Body of pancreas (tissue), 4 donors: ENCODE data around the gene AGAP1. TPM values are rescaled to one million over a fixed set of nuclear protein-coding genes. Genes with fewer than 3 reads are reported as not detected.
"Not testable (repeated sequence)": the region's sequence is repeated elsewhere in the genome, so short reads cannot be mapped to it uniquely, and the experiment has no call there.

Experiments used
- ATAC-seq: fragments of 150-250 bp; one replicate; pipeline ENCODE4 v1.9.1; 2016
- DNase-seq, 4 donors: peaks; one replicate each; pipeline ENCODE4 v3.0.0-alpha.2; 2019
- H3K27ac ChIP-seq, 4 donors: fragments of 200-600 bp; sonication (generic); 1 replicate in 3 of 4; 2 replicates in 1 of 4; pipeline versions ENCODE4 v1.5.1 to v1.6.1; 2016 to 2019; ENCODE audit warnings: mild to moderate bottlenecking in 1 of 4, mixed read lengths in 1 of 4, moderate library complexity in 1 of 4
- H3K27me3 ChIP-seq, 2 donors: fragments of 200-600 bp; sonication (generic); one replicate each; pipeline ENCODE4 v1.6.0; 2016; ENCODE audit warnings: mild to moderate bottlenecking in 1 of 2
- H3K36me3 ChIP-seq, 2 donors: fragments of 200-600 bp; sonication (generic); replicated peaks in 1 of 2; 2 replicates each; pipeline ENCODE4 v1.5.1; 2016; ENCODE audit warnings: low read depth in 2 of 2; ENCODE audit not compliant: insufficient read depth in 1 of 2
- H3K4me1 ChIP-seq: fragments of 200-600 bp; sonication (generic); one replicate; pipeline ENCODE4 v1.6.0; 2016
- H3K4me3 ChIP-seq, 2 donors: fragments of 200-600 bp; sonication (generic); 1 replicate in 1 of 2; 2 replicates in 1 of 2; pipeline ENCODE4 v1.5.1; 2016 to 2019
- H3K9me3 ChIP-seq, 3 donors: fragments of 200-600 bp; sonication (generic); 1 replicate in 2 of 3; 2 replicates in 1 of 3; pipeline ENCODE4 v1.5.1; 2016
- POLR2A ChIP-seq, 3 donors: fragments of 450-650 bp; IDR thresholded peaks; one replicate each; pipeline ENCODE4 v1.6.1; 2016; ENCODE audit warnings: antibody characterized with exemption in 3 of 3, mild to moderate bottlenecking in 2 of 3
- WGBS, 2 donors: methylation state at CpG; one replicate each; pipeline ENCODE4 v1.1.5; 2017; 5-methylcytosine and 5-hydroxymethylcytosine counted together
- intact Hi-C: fragments of 100-400 bp; cut with DNase I; formaldehyde crosslinking; loops from one replicate; pipeline ENCODE4 v1.15.1; 2023
- total RNA-seq, 2 donors: library from RNA; depleted of rRNA; stranded (reverse); fragments of >200 nt; gene quantifications; one replicate each; pipeline ENCODE4 v1.1.0, GENCODE V29; 2016
- TF ChIP-seq, protein P1 (sequence below), 7 experiments: fragments of 450-650 bp in 4 of 7; fragments of 200-600 bp in 3 of 7; sonication (generic) in 3 of 7; IDR thresholded peaks; one replicate each; pipeline ENCODE4 v1.5.1; 2016 to 2019; ENCODE audit warnings: antibody characterized with exemption in 7 of 7

AGAP1 gene
- total RNA-seq, 2 donors from 2014 or later, result 21.3 to 32.6 TPM

DNA sequence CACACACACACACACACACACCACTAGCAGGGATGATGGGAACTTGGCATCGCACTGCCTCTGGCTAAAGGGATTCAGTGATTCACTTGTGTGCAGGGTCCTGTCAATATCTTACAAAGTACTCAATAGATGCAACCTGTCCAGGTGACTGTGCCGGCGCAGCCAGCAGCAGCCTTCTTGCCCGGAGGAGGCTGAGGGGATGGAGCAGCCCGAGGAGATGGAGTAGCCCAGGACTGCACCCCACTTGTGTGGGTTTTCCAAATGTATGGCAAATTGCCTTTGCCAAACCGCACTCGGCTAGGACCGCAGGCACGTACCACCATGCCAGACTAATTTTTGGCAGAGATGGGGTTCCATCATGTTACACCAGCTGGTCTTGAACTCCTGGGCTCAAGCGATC is 643.2 kb downstream of the AGAP1 start:
- Histone ChIP-seq H3K4me3 (no peak overlapping the region), H3K27me3 (no peaks in the 10 kb centered on the region), H3K27ac (no peak overlapping the region), H3K4me1 (no peaks in the 10 kb centered on the region), H3K9me3 (no peaks in the 10 kb centered on the region), H3K36me3 (no peaks in the 10 kb centered on the region)
- WGBS, 2 donors, result 91 to 96% methylated on average over 10 of the region's 10 CpGs
- intact Hi-C loops, result no loop called here
- no peak for ATAC-seq
- TF ChIP-seq POLR2A (IDR thresholded peaks at IDR 0.05), result no peak
- TF ChIP-seq, protein P1, sequence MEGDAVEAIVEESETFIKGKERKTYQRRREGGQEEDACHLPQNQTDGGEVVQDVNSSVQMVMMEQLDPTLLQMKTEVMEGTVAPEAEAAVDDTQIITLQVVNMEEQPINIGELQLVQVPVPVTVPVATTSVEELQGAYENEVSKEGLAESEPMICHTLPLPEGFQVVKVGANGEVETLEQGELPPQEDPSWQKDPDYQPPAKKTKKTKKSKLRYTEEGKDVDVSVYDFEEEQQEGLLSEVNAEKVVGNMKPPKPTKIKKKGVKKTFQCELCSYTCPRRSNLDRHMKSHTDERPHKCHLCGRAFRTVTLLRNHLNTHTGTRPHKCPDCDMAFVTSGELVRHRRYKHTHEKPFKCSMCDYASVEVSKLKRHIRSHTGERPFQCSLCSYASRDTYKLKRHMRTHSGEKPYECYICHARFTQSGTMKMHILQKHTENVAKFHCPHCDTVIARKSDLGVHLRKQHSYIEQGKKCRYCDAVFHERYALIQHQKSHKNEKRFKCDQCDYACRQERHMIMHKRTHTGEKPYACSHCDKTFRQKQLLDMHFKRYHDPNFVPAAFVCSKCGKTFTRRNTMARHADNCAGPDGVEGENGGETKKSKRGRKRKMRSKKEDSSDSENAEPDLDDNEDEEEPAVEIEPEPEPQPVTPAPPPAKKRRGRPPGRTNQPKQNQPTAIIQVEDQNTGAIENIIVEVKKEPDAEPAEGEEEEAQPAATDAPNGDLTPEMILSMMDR (IDR thresholded peaks at IDR 0.05), result no peak
- no peak for DNase-seq

DNA sequence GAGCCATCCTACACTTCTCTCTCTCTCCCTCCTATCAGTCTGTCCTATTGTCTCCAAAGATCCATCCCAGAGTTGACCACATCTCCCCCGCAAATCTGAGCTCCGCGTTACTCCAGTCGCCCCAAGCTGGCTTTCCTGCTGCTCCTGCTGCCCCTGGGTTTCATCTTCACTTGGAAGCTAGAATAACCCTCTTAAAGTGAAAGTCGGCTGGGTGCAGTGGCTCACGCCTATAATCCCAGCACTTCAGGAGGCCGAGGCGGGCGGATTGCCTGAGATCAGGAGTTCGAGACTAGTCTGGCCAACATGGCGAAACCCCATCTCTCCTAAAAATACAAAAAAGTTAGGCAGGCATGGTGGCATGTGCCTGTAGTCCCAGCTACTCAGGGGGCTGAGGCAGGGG is 647.8 kb downstream of the AGAP1 start:
- H3K27me3 ChIP-seq, H3K36me3 ChIP-seq, H3K9me3 ChIP-seq, H3K4me3 ChIP-seq, H3K27ac ChIP-seq, DNase-seq, ATAC-seq, H3K4me1 ChIP-seq, intact Hi-C loops: not testable (repeated sequence)
- 85 to 86% methylated on average over 8 to 11 of the region's 11 CpGs for WGBS, 2 donors

- TF ChIP-seq POLR2A (IDR thresholded peaks at IDR 0.05), result no peak
- TF ChIP-seq, protein P1 (IDR thresholded peaks at IDR 0.05), result no peak
- Histone ChIP-seq H3K9me3 (no peaks in the 10 kb centered on the region), H3K36me3 (no peaks in the 10 kb centered on the region), H3K27me3 (no peaks in the 10 kb centered on the region), H3K27ac (no peak overlapping the region), H3K4me3 (no peak overlapping the region), H3K4me1 (no peaks in the 10 kb centered on the region)
- ATAC-seq (no peak), DNase-seq (no peak)
- intact Hi-C loops, result no loop called here
- 86 to 88% methylated on average over 10 of the region's 10 CpGs for WGBS, 2 donors
Measured at GRCh38 chr2:236143811-236144210, 650.0 kb downstream of the AGAP1 start.

DNA sequence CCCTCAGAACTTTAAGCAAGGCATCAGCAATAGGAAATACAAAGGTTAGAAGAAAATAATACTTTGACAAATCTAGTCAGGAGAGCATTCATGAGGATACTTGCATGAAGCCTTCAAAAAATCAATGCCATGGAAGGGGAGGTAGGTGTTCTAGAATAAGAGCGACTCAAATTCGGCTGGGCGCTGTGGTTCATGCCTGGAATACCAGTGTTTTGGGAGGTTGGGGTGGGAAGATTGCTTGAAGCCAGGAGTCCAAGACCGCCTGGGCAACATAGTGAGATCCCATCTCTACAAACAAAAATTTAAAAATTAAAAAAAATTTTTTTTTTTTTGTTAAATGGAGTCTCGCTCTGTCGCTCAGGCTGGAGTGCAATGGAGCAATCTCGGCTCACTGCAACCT is 652.6 kb downstream of the AGAP1 start:
- TF ChIP-seq POLR2A (IDR thresholded peaks at IDR 0.05), result no peak
- TF ChIP-seq, protein P1 (IDR thresholded peaks at IDR 0.05), result no peak
- no peak for ATAC-seq
- 88 to 90% methylated on average over 7 of the region's 7 CpGs for WGBS, 2 donors
- no peak overlapping the region for H3K4me3 ChIP-seq
- peaks cover 0 to 5% (median 0%) of the 10 kb centered on the region in 3 donors for H3K9me3 ChIP-seq
- H3K36me3 ChIP-seq, result no peaks in the 10 kb centered on the region
- no peaks in the 10 kb centered on the region for H3K27me3 ChIP-seq
- H3K4me1 ChIP-seq, result no peaks in the 10 kb centered on the region
- DNase-seq, result no peak
- no peak overlapping the region for H3K27ac ChIP-seq
- intact Hi-C loops, result no loop called here

- H3K27ac ChIP-seq, result no peak overlapping the region
- peaks cover 0 to 16% (median 0%) of the 10 kb centered on the region in 3 donors for H3K9me3 ChIP-seq
- H3K4me3 ChIP-seq, result no peak overlapping the region
- H3K27me3 ChIP-seq, result peaks cover 0 to 5% of the 10 kb centered on the region in 2 donors
- intact Hi-C loops, result no loop called here
- DNase-seq, result no peak
- no peak for ATAC-seq
- WGBS, 2 donors, result 69 to 75% methylated on average over 3 of the region's 3 CpGs
- no peaks in the 10 kb centered on the region for H3K36me3 ChIP-seq
- TF ChIP-seq, protein P1 (IDR thresholded peaks at IDR 0.05), result no peak
- TF ChIP-seq POLR2A (IDR thresholded peaks at IDR 0.05), result no peak
- H3K4me1 ChIP-seq, result peaks cover 6% of the 10 kb centered on the region
Measured at GRCh38 chr2:236155406-236155805, 661.6 kb downstream of the AGAP1 start.
